OCI-LY3 (cell line): ENCODE measurements around the gene EZH1.

Experiments
- H2AFZ ChIP-seq: fragments of 200-600, 300-600 bp; shearing (Covaris generic); 2 replicates; pipeline ENCODE4 v1.6.0; 2014; ENCODE audit warnings: antibody characterized with exemption, low read depth, low read length
- H3K27ac ChIP-seq: fragments of 200-600, 300-600 bp; sonication (generic); 2 replicates; pipeline ENCODE4 v1.5.1; 2014; ENCODE audit warnings: mild to moderate bottlenecking, low read length, moderate library complexity, mixed read lengths
- H3K27me3 ChIP-seq: fragments of 200-600, 300-600 bp; sonication (generic); 2 replicates; pipeline ENCODE4 v1.6.1; 2014; ENCODE audit warnings: low read depth, low read length, mixed read lengths
- H3K36me3 ChIP-seq: fragments of 200-600, 300-600 bp; sonication (generic); replicated peaks from 2 replicates; pipeline ENCODE3; 2014; ENCODE audit warnings: low read depth, low read length, mixed read lengths
- H3K4me1 ChIP-seq: fragments of 300-600, 200-600 bp; sonication (generic); 2 replicates; pipeline ENCODE4 v1.6.1; 2014; ENCODE audit warnings: low read length, mixed read lengths
- H3K4me2 ChIP-seq: fragments of 200-600, 300-600 bp; sonication (generic); 2 replicates; pipeline ENCODE4 v1.6.1; 2014; ENCODE audit warnings: low read length, mixed read lengths
- H3K4me3 ChIP-seq: fragments of 300-600, 200-600 bp; sonication (generic); 2 replicates; pipeline ENCODE4 v1.5.1; 2014; ENCODE audit warnings: antibody characterized with exemption, mild to moderate bottlenecking, low read length, moderate library complexity
- H3K79me2 ChIP-seq: fragments of 300-600, 200-600 bp; shearing (Covaris generic); 2 replicates; pipeline ENCODE4 v1.6.1; 2014; ENCODE audit warnings: mild to moderate bottlenecking, low read length, mixed read lengths
- H3K9ac ChIP-seq: fragments of 300-600, 200-600 bp; shearing (Covaris generic); 2 replicates; pipeline ENCODE4 v1.6.0; 2014; ENCODE audit warnings: mild to moderate bottlenecking, low read length, moderate library complexity
- H3K9me3 ChIP-seq: fragments of 200-600, 300-600 bp; shearing (Covaris generic); 2 replicates; pipeline ENCODE4 v1.6.1; 2014; ENCODE audit warnings: low read length, mixed read lengths; ENCODE audit not compliant: insufficient read depth
- H4K20me1 ChIP-seq: fragments of 200-600, 300-600 bp; sonication (generic); 2 replicates; pipeline ENCODE4 v1.6.1; 2016; ENCODE audit warnings: low read length, mixed read lengths; ENCODE audit not compliant: insufficient read depth
- CTCF ChIP-seq: fragments of 200-600, 300-600 bp; sonication (generic); IDR thresholded peaks from 2 replicates; pipeline ENCODE4 v1.5.1; 2014; ENCODE audit warnings: antibody characterized with exemption, low read length, low read depth
- EZH2phosphoT487 ChIP-seq: fragments of 200-600 bp; shearing (Covaris generic); IDR thresholded peaks from 2 replicates; pipeline ENCODE4 v1.6.1; 2018; ENCODE audit warnings: antibody characterized with exemption, mixed run types, low read depth

The EZH1 gene

GRCh38 chr17:42675965-42676423 is 68.8 kb downstream of the EZH1 start:
- H3K9ac ChIP-seq = peak overlapping the region; percentile 74
- H3K4me2 ChIP-seq = peak overlapping the region; percentile 84
- H2AFZ ChIP-seq = no peak overlapping the region
- H3K79me2 ChIP-seq = peaks cover 15% of the 10 kb centered on the region; the same call in 1 of the 2 replicates
- H4K20me1 ChIP-seq = peaks cover 2% of the 10 kb centered on the region; the same call in 1 of the 2 replicates
- peaks cover 15% of the 10 kb centered on the region for H3K36me3 ChIP-seq
- no peaks in the 10 kb centered on the region for H3K9me3 ChIP-seq
- H3K27me3 ChIP-seq = peaks cover 12% of the 10 kb centered on the region
- no peak for TF ChIP-seq CTCF
- TF ChIP-seq EZH2phosphoT487 = no peak
- no peak overlapping the region for H3K27ac ChIP-seq
- peaks cover 49% of the 10 kb centered on the region for H3K4me1 ChIP-seq
- peak overlapping the region; percentile 91 for H3K4me3 ChIP-seq

GRCh38 chr17:42675348-42675964 is 69.4 kb downstream of the EZH1 start:
- Histone ChIP-seq H3K4me2 (peak overlapping the region; percentile 84), H3K9me3 (no peaks in the 10 kb centered on the region), H3K36me3 (peaks cover 20% of the 10 kb centered on the region), H3K4me1 (peaks cover 51% of the 10 kb centered on the region), H3K27ac (no peak overlapping the region), H4K20me1 (peaks cover 2% of the 10 kb centered on the region; the same call in 1 of the 2 replicates), H3K79me2 (peaks cover 13% of the 10 kb centered on the region; the same call in 1 of the 2 replicates), H3K27me3 (peaks cover 12% of the 10 kb centered on the region), H3K9ac (peak overlapping the region; percentile 74), H2AFZ (no peak overlapping the region), H3K4me3 (peak overlapping the region; percentile 91)
- TF ChIP-seq EZH2phosphoT487 (no peak), CTCF (no peak)

- Histone ChIP-seq H3K9me3 (no peaks in the 10 kb centered on the region), H3K36me3 (peaks cover 23% of the 10 kb centered on the region), H3K79me2 (peaks cover 10% of the 10 kb centered on the region; the same call in 1 of the 2 replicates), H3K9ac (peak overlapping the region; percentile 74), H4K20me1 (peaks cover 2% of the 10 kb centered on the region; the same call in 1 of the 2 replicates), H3K4me2 (peak overlapping the region; percentile 84), H2AFZ (no peak overlapping the region), H3K4me1 (peaks cover 48% of the 10 kb centered on the region), H3K27me3 (peaks cover 12% of the 10 kb centered on the region), H3K4me3 (peak overlapping the region; percentile 91), H3K27ac (no peak overlapping the region)
- TF ChIP-seq CTCF = no peak
- TF ChIP-seq EZH2phosphoT487 = no peak
Measured at GRCh38 chr17:42674755-42675347, 70.0 kb downstream of the EZH1 start.
